ENCODE data around the gene XDH. TPM values are rescaled to one million over a fixed set of nuclear protein-coding genes. Genes with fewer than 3 reads are reported as not detected.

XDH gene
- polyA plus RNA-seq, 4 donors: 29.8 to 115 (median 37.2) TPM

GRCh38 chr2:31341351-31341750 lies 73.2 kb downstream of the XDH start:
- Histone ChIP-seq H3K27ac (ENCODE audit: low read depth in 1 of 3, low read length in 2 of 3) (no peak overlapping the region), H3K9me3 (ENCODE audit: control insufficient read depth in 2 of 2, insufficient read depth in 1 of 2, low read depth in 1 of 2, low read length in 1 of 2) (no peaks in the 10 kb centered on the region), H3K27me3 (ENCODE audit: control insufficient read depth in 3 of 3, insufficient read depth in 3 of 3, low read length in 3 of 3) (no peaks in the 10 kb centered on the region), H3K36me3 (ENCODE audit: control insufficient read depth in 3 of 3, insufficient read depth in 2 of 3, low read depth in 1 of 3, low read length in 3 of 3) (peaks cover 0 to 59% (median 14%) of the 10 kb centered on the region in 3 donors), H3K4me1 (ENCODE audit: control insufficient read depth in 3 of 3, insufficient read depth in 2 of 3, low read depth in 1 of 3, low read length in 2 of 3) (no peaks in the 10 kb centered on the region), H3K4me3 (ENCODE audit: low read depth in 1 of 3, low read length in 3 of 3) (no peak overlapping the region)
- DNase-seq (no peak), FAIRE-seq (no peak)
- WGBS, 3 donors: 88 to 93% (median 90%) methylated on average over 6 of the region's 6 CpGs

DNA sequence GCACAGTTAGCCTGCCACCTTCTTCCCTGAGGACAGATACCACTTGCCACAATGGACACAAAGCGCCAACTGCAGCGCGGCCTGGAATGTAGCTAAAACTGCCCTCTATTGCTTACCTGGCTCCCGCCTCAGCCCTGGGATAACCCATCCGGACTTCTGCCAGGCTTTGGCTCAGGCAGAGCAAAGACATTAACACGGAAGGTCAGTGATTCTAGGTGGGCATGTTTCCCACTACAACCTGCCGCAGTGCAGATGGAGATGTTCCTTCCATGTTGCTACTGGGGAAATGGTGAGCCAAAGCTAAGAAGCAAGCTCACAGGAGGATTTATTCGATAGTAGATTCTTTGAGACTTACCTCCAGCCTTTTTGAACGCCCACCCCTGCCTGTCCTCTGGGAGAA lies 74.8 kb downstream of the XDH start:
- FAIRE-seq (no peak), DNase-seq (no peak)

GRCh38 chr2:31337860-31338259 lies 76.7 kb downstream of the XDH start:
- Histone ChIP-seq H3K27me3 (ENCODE audit: control insufficient read depth in 3 of 3, insufficient read depth in 3 of 3, low read length in 3 of 3) (no peaks in the 10 kb centered on the region), H3K4me1 (ENCODE audit: control insufficient read depth in 3 of 3, insufficient read depth in 2 of 3, low read depth in 1 of 3, low read length in 2 of 3) (no peaks in the 10 kb centered on the region), H3K27ac (ENCODE audit: low read depth in 1 of 3, low read length in 2 of 3) (no peak overlapping the region), H3K4me3 (ENCODE audit: low read depth in 1 of 3, low read length in 3 of 3) (no peak overlapping the region), H3K36me3 (ENCODE audit: control insufficient read depth in 3 of 3, insufficient read depth in 2 of 3, low read depth in 1 of 3, low read length in 3 of 3) (peaks cover 0 to 48% (median 14%) of the 10 kb centered on the region in 3 donors), H3K9me3 (ENCODE audit: control insufficient read depth in 2 of 2, insufficient read depth in 1 of 2, low read depth in 1 of 2, low read length in 1 of 2) (no peaks in the 10 kb centered on the region)
- DNase-seq (no peak), FAIRE-seq (no peak)
- 85 to 88% (median 87%) methylated on average over 6 of the region's 6 CpGs for WGBS, 3 donors

More for the DNA sequence above, 74.8 kb downstream of the XDH start:
- H3K27ac ChIP-seq (ENCODE audit: low read depth in 1 of 3, low read length in 2 of 3): no peak overlapping the region
- H3K27me3 ChIP-seq (ENCODE audit: control insufficient read depth in 3 of 3, insufficient read depth in 3 of 3, low read length in 3 of 3): no peaks in the 10 kb centered on the region
- no peak overlapping the region for H3K4me3 ChIP-seq (ENCODE audit: low read depth in 1 of 3, low read length in 3 of 3)
- no peaks in the 10 kb centered on the region for H3K4me1 ChIP-seq (ENCODE audit: control insufficient read depth in 3 of 3, insufficient read depth in 2 of 3, low read depth in 1 of 3, low read length in 2 of 3)
- no peaks in the 10 kb centered on the region for H3K9me3 ChIP-seq (ENCODE audit: control insufficient read depth in 2 of 2, insufficient read depth in 1 of 2, low read depth in 1 of 2, low read length in 1 of 2)
- WGBS, 3 donors: 92 to 96% (median 95%) methylated on average over 9 of the region's 9 CpGs
- peaks cover 0 to 54% (median 15%) of the 10 kb centered on the region in 3 donors for H3K36me3 ChIP-seq (ENCODE audit: control insufficient read depth in 3 of 3, insufficient read depth in 2 of 3, low read depth in 1 of 3, low read length in 3 of 3)

GRCh38 chr2:31337197-31337596 lies 77.3 kb downstream of the XDH start:
- FAIRE-seq: no peak
- H3K27me3 ChIP-seq (ENCODE audit: control insufficient read depth in 3 of 3, insufficient read depth in 3 of 3, low read length in 3 of 3): no peaks in the 10 kb centered on the region
- DNase-seq: no peak
- H3K9me3 ChIP-seq (ENCODE audit: control insufficient read depth in 2 of 2, insufficient read depth in 1 of 2, low read depth in 1 of 2, low read length in 1 of 2): no peaks in the 10 kb centered on the region
- WGBS, 3 donors: 75 to 76% (median 76%) methylated on average over 3 of the region's 3 CpGs
- no peaks in the 10 kb centered on the region for H3K4me1 ChIP-seq (ENCODE audit: control insufficient read depth in 3 of 3, insufficient read depth in 2 of 3, low read depth in 1 of 3, low read length in 2 of 3)
- H3K36me3 ChIP-seq (ENCODE audit: control insufficient read depth in 3 of 3, insufficient read depth in 2 of 3, low read depth in 1 of 3, low read length in 3 of 3): peaks cover 0 to 48% (median 12%) of the 10 kb centered on the region in 3 donors
- no peak overlapping the region for H3K4me3 ChIP-seq (ENCODE audit: low read depth in 1 of 3, low read length in 3 of 3)
- H3K27ac ChIP-seq (ENCODE audit: low read depth in 1 of 3, low read length in 2 of 3): no peak overlapping the region

DNA sequence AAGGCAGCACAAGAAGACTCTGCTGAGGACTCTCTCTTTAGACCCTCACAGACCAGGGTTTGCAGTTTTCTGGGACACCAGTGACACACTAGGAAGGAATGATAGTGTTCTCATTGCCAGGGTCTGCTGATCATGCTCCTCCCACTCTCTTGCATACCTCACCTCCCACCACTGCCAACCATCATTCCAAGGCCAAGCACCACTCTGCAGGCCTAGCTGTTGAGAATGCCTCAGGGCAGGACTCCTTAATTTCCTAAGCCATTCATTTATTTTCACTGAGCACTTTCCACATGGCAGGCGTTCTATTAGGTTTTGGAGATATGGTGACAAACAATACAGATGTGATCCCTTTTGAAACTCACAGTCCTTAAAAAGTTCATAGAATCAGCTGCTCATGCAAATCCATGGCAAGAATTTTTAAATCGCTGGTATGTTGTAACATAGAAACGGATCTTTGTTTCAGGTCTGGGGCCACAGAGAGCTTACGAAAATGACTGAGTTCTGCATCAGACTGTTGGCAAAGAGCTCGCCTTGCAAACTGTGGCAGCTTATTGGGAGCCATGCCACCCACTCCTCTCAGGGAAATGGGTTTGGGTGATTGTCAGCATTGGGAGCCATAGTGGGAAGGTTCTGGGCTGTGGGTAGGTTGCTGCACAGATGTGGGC lies 78.5 kb downstream of the XDH start:
- no peaks in the 10 kb centered on the region for H3K9me3 ChIP-seq (ENCODE audit: control insufficient read depth in 2 of 2, insufficient read depth in 1 of 2, low read depth in 1 of 2, low read length in 1 of 2)
- no peak overlapping the region for H3K27ac ChIP-seq (ENCODE audit: low read depth in 1 of 3, low read length in 2 of 3)
- FAIRE-seq (no peak), DNase-seq (no peak)
- no peak overlapping the region for H3K4me3 ChIP-seq (ENCODE audit: low read depth in 1 of 3, low read length in 3 of 3)
- H3K4me1 ChIP-seq (ENCODE audit: control insufficient read depth in 3 of 3, insufficient read depth in 2 of 3, low read depth in 1 of 3, low read length in 2 of 3): no peaks in the 10 kb centered on the region
- H3K36me3 ChIP-seq (ENCODE audit: control insufficient read depth in 3 of 3, insufficient read depth in 2 of 3, low read depth in 1 of 3, low read length in 3 of 3): peaks cover 0 to 43% (median 8%) of the 10 kb centered on the region in 3 donors
- 88 to 92% (median 89%) methylated on average over 5 of the region's 5 CpGs for WGBS, 3 donors
- no peaks in the 10 kb centered on the region for H3K27me3 ChIP-seq (ENCODE audit: control insufficient read depth in 3 of 3, insufficient read depth in 3 of 3, low read length in 3 of 3)

GRCh38 chr2:31334311-31335026 lies 80.1 kb downstream of the XDH start:
- Histone ChIP-seq H3K9me3 (ENCODE audit: control insufficient read depth in 2 of 2, insufficient read depth in 1 of 2, low read depth in 1 of 2, low read length in 1 of 2) (no peaks in the 10 kb centered on the region), H3K4me3 (ENCODE audit: low read depth in 1 of 3, low read length in 3 of 3) (no peak overlapping the region), H3K27ac (ENCODE audit: low read depth in 1 of 3, low read length in 2 of 3) (peak overlapping the region in 1 of 3 donors; percentile 46), H3K4me1 (ENCODE audit: control insufficient read depth in 3 of 3, insufficient read depth in 2 of 3, low read depth in 1 of 3, low read length in 2 of 3) (peaks cover 0 to 3% (median 1%) of the 10 kb centered on the region in 3 donors), H3K36me3 (ENCODE audit: control insufficient read depth in 3 of 3, insufficient read depth in 2 of 3, low read depth in 1 of 3, low read length in 3 of 3) (peaks cover 0 to 30% (median 4%) of the 10 kb centered on the region in 3 donors), H3K27me3 (ENCODE audit: control insufficient read depth in 3 of 3, insufficient read depth in 3 of 3, low read length in 3 of 3) (no peaks in the 10 kb centered on the region)
- FAIRE-seq (no peak), DNase-seq (peak in 1 of 2 donors; percentile 52)
- WGBS, 3 donors: 79 to 81% (median 80%) methylated on average over 5 of the region's 5 CpGs

DNA sequence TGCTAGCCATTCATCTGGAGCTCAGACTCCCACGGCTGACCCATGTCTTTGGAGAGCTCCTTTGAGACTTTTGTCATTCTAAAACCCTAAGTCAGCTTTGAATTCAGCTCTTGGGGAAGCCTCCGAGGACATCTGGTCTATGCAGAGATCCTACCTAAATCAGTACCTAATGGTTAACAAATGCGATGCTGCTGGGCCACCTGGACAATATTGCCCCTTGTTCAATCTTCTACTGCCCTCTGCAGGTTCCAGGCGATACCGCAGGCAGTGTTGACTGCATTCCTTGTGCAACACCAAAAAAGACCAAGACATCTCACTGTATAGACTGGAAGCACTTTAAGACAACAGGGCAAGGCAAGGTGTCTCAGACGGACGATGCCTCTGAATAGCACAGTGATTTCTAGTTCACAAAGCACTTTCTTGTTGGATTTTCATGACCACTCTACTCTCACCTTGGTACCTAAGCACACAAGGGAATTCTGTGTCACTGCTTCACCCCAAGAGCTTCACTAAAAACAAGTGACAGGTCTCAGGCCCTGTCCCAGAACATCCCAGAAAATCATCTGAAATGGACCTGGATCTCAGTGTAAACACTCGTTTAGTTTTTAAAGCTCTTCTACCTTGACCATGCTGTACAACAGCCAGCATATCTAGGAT lies 80.9 kb downstream of the XDH start:
- Histone ChIP-seq H3K4me1 (ENCODE audit: control insufficient read depth in 3 of 3, insufficient read depth in 2 of 3, low read depth in 1 of 3, low read length in 2 of 3) (peaks cover 0 to 8% (median 6%) of the 10 kb centered on the region in 3 donors), H3K27ac (ENCODE audit: low read depth in 1 of 3, low read length in 2 of 3) (peak overlapping the region in 1 of 3 donors; percentile 46), H3K9me3 (ENCODE audit: control insufficient read depth in 2 of 2, insufficient read depth in 1 of 2, low read depth in 1 of 2, low read length in 1 of 2) (no peaks in the 10 kb centered on the region), H3K27me3 (ENCODE audit: control insufficient read depth in 3 of 3, insufficient read depth in 3 of 3, low read length in 3 of 3) (no peaks in the 10 kb centered on the region), H3K36me3 (ENCODE audit: control insufficient read depth in 3 of 3, insufficient read depth in 2 of 3, low read depth in 1 of 3, low read length in 3 of 3) (peaks cover 0 to 21% (median 4%) of the 10 kb centered on the region in 3 donors), H3K4me3 (ENCODE audit: low read depth in 1 of 3, low read length in 3 of 3) (no peak overlapping the region)
- WGBS, 3 donors: 16 to 21% (median 17%) methylated on average over 8 of the region's 8 CpGs
- FAIRE-seq (no peak), DNase-seq (peak; percentile 79 to 83)

GRCh38 chr2:31333046-31333445 lies 81.5 kb downstream of the XDH start:
- Histone ChIP-seq H3K4me3 (ENCODE audit: low read depth in 1 of 3, low read length in 3 of 3) (no peak overlapping the region), H3K9me3 (ENCODE audit: control insufficient read depth in 2 of 2, insufficient read depth in 1 of 2, low read depth in 1 of 2, low read length in 1 of 2) (no peaks in the 10 kb centered on the region), H3K4me1 (ENCODE audit: control insufficient read depth in 3 of 3, insufficient read depth in 2 of 3, low read depth in 1 of 3, low read length in 2 of 3) (peaks cover 0 to 8% (median 6%) of the 10 kb centered on the region in 3 donors), H3K27me3 (ENCODE audit: control insufficient read depth in 3 of 3, insufficient read depth in 3 of 3, low read length in 3 of 3) (no peaks in the 10 kb centered on the region), H3K27ac (ENCODE audit: low read depth in 1 of 3, low read length in 2 of 3) (no peak overlapping the region), H3K36me3 (ENCODE audit: control insufficient read depth in 3 of 3, insufficient read depth in 2 of 3, low read depth in 1 of 3, low read length in 3 of 3) (peaks cover 0 to 18% (median 4%) of the 10 kb centered on the region in 3 donors)
- no peak for DNase-seq
- WGBS, 3 donors: 82 to 87% (median 85%) methylated on average over 5 of the region's 5 CpGs
- FAIRE-seq: no peak

Data from small intestine (tissue), 7 donors.